ENCODE results near the gene PEX10. TPM values are rescaled to one million over a fixed set of nuclear protein-coding genes. Genes with fewer than 3 reads are reported as not detected.

The PEX10 gene
- total RNA-seq, 1 donor from 2014 or later = 15.8 TPM

DNA sequence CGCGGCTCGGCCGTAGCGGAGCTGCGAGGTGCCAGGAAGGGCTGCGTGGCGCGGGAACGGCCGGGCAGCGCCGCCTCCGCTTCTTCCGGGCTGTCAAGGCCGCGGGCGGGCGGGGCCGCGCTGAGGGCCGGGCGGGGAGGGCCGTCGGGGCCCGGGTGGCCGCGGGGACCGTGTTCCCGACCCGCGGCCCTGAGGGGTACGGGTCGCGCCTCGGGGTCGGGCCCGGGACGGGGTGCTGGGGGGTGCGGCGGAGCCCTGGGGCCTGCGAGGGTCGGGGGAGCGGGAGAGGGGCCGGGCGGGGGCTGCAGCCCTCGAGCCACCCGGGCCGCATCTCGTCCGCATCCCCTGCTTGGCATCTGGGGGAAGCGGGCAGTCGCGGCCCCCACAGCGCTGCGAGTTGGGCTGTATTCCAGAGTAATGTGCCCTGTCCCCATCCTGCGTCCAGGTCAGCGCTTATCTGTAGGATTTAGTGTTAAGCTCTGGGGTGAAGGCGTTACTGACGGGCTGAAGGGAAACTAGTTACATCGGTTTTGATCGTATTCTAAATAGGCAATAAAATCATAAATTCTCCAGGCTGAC is 20.3 kb downstream of the PEX10 start:
- peaks cover 52% of the 10 kb centered on the region for H3K4me1 ChIP-seq
- H3K27ac ChIP-seq (replicated peaks) = peak overlapping the region; percentile 93
- peaks cover 24% of the 10 kb centered on the region for H3K36me3 ChIP-seq
- peak overlapping the region; percentile 91 for H3K4me3 ChIP-seq
- H3K27me3 ChIP-seq (ENCODE audit: low read depth) = no peaks in the 10 kb centered on the region
- DNase-seq = no peak
- TF ChIP-seq CTCF (IDR thresholded peaks at IDR 0.05; ENCODE audit: borderline replicate concordance) = no peak
- H3K9me3 ChIP-seq (replicated peaks) = no peaks in the 10 kb centered on the region
- intact Hi-C loops (cut with micrococcal nuclease) = no loop called here

GRCh38 chr1:2391041-2391930 is 21.1 kb downstream of the PEX10 start, which contains the start of the genes MORN1 and RER1:
Gene MORN1 (minus strand): TSS chr1:2391554. CDS start chr1:2391533, 21 bp downstream.
Gene RER1 (plus strand): TSS chr1:2391841. CDS start chr1:2395791, 3,950 bp downstream.
- peak; percentile 99 for DNase-seq
- Histone ChIP-seq H3K36me3 (peaks cover 16% of the 10 kb centered on the region), H3K27ac (replicated peaks) (peak within 1 kb of the TSS; percentile 93), H3K4me3 (peak within 1 kb of the TSS; percentile 91), H3K4me1 (peaks cover 52% of the 10 kb centered on the region), H3K27me3 (ENCODE audit: low read depth) (no peaks in the 10 kb centered on the region), H3K9me3 (replicated peaks) (no peaks in the 10 kb centered on the region)
- TF ChIP-seq CTCF (IDR thresholded peaks at IDR 0.05; ENCODE audit: borderline replicate concordance) = no peak
- intact Hi-C loops (cut with micrococcal nuclease) = no loop called here

- peaks cover 42% of the 10 kb centered on the region for H3K4me1 ChIP-seq
- no peak for DNase-seq
- no peaks in the 10 kb centered on the region for H3K27me3 ChIP-seq (ENCODE audit: low read depth)
- no peak overlapping the region for H3K4me3 ChIP-seq
- no peak for TF ChIP-seq CTCF (IDR thresholded peaks at IDR 0.05; ENCODE audit: borderline replicate concordance)
- intact Hi-C loops (cut with micrococcal nuclease) = no loop called here
- H3K36me3 ChIP-seq = peaks cover 6% of the 10 kb centered on the region
- H3K9me3 ChIP-seq (replicated peaks) = no peaks in the 10 kb centered on the region
- no peak overlapping the region for H3K27ac ChIP-seq (replicated peaks)
Observed at GRCh38 chr1:2389644-2390043, 22.7 kb downstream of the PEX10 start.

GRCh38 chr1:2388004-2388913 is 24.1 kb downstream of the PEX10 start:
- DNase-seq = peak; percentile 8
- TF ChIP-seq CTCF (IDR thresholded peaks at IDR 0.05; ENCODE audit: borderline replicate concordance) = no peak
- Histone ChIP-seq H3K27ac (replicated peaks) (no peak overlapping the region), H3K4me3 (no peak overlapping the region), H3K4me1 (peaks cover 28% of the 10 kb centered on the region), H3K27me3 (ENCODE audit: low read depth) (no peaks in the 10 kb centered on the region), H3K36me3 (peaks cover under 1% of the 10 kb centered on the region), H3K9me3 (replicated peaks) (no peaks in the 10 kb centered on the region)
- intact Hi-C loops (cut with micrococcal nuclease) = no loop called here
